AG04450 (cell line): ENCODE measurements around the gene PRR7. TPM values are rescaled to one million over a fixed set of nuclear protein-coding genes. Genes with fewer than 3 reads are reported as not detected.

Experiments
- CTCF ChIA-PET: fragments of 300-600, 350-600 bp; formaldehyde crosslinking; extraction: SDS; loops from one replicate; lab custom pipeline; 2022; ENCODE audit warnings: antibody characterized with exemption, inconsistent platforms; lab: Charles Lee
- POLR2A ChIA-PET: fragments of 350-600 bp; formaldehyde crosslinking; extraction: SDS; loops from one replicate; lab custom pipeline; 2021; ENCODE audit warnings: antibody characterized with exemption, inconsistent platforms; lab: Yijun Ruan, JAX
- DNase-seq: peaks from one replicate; pipeline ENCODE4 v3.0.0-alpha.2; 2011; ENCODE audit warnings: low read depth, low spot score
- H3K27ac ChIP-seq: one replicate; pipeline ENCODE4 v1.5.1; 2012; ENCODE audit warnings: low read depth, low read length, control low read depth
- H3K27me3 ChIP-seq: one replicate; pipeline ENCODE4 v1.6.0; 2012; ENCODE audit warnings: low read length; ENCODE audit not compliant: control insufficient read depth, insufficient read depth
- H3K4me3 ChIP-seq: 2 replicates; pipeline ENCODE4 v1.5.1; 2011; ENCODE audit warnings: mild to moderate bottlenecking, low read depth, low read length, control low read depth
- H3K9me3 ChIP-seq: 2 replicates; pipeline ENCODE4 v1.5.1; 2012; ENCODE audit warnings: low read length; ENCODE audit not compliant: control insufficient read depth, insufficient read depth
- CTCF ChIP-seq: IDR thresholded peaks from 2 replicates; pipeline ENCODE4 v1.5.1; 2011; ENCODE audit warnings: low read depth, low read length, control low read depth, inconsistent platforms
- polyA plus RNA-seq: library from polyadenylated mRNA; depleted of rRNA; stranded (reverse); fragments of >200 nt; gene quantifications from 2 replicates; pipeline ENCODE4 v1.2.3, GENCODE V29; 2011

PRR7 gene
- polyA plus RNA-seq, 1 experiment = 1.0 TPM

GRCh38 chr5:177465044-177465443 is 18.4 kb downstream of the PRR7 start:
- no peaks in the 10 kb centered on the region for H3K27me3 ChIP-seq
- CTCF ChIA-PET = interaction anchor here (0.7 to 2.2 kb wide), 4 partner anchors 10 to 94 kb away, joined by 3 to 9 read pairs (median 3); no protein-coding TSS in a partner anchor
- POLR2A ChIA-PET = no interaction called here
- peaks cover 12% of the 10 kb centered on the region for H3K9me3 ChIP-seq
- H3K27ac ChIP-seq = no peak overlapping the region
- TF ChIP-seq CTCF = no peak
- no peak overlapping the region for H3K4me3 ChIP-seq
- DNase-seq = no peak

GRCh38 chr5:177466861-177467260 is 20.2 kb downstream of the PRR7 start:
- H3K9me3 ChIP-seq = peaks cover 12% of the 10 kb centered on the region
- no peaks in the 10 kb centered on the region for H3K27me3 ChIP-seq
- CTCF ChIA-PET = interaction anchor here (2.2 kb wide), 1 partner anchor 12 kb away, joined by 9 read pairs; no protein-coding TSS in a partner anchor
- no peak overlapping the region for H3K27ac ChIP-seq
- TF ChIP-seq CTCF = no peak
- no peak overlapping the region for H3K4me3 ChIP-seq
- POLR2A ChIA-PET = interaction anchor here (3.4 kb wide), 1 partner anchor 9 kb away, joined by 20 read pairs; no protein-coding TSS in a partner anchor
- no peak for DNase-seq

GRCh38 chr5:177467436-177467835 is 20.8 kb downstream of the PRR7 start:
- no peak for DNase-seq
- Histone ChIP-seq H3K27me3 (no peaks in the 10 kb centered on the region), H3K9me3 (peaks cover 12% of the 10 kb centered on the region), H3K4me3 (no peak overlapping the region), H3K27ac (no peak overlapping the region)
- TF ChIP-seq CTCF = no peak
- POLR2A ChIA-PET = interaction anchor here (0.7 to 3.4 kb wide), 2 partner anchors 9 to 30 kb away, joined by 3 to 20 read pairs; partner anchors contain the start of gene PDLIM7
- CTCF ChIA-PET = interaction anchor here (0.6 to 3.3 kb wide), 3 partner anchors 10 to 83 kb away, joined by 3 to 13 read pairs (median 3); partner anchors contain the start of gene SLC34A1

- Histone ChIP-seq H3K4me3 (no peak overlapping the region), H3K9me3 (peaks cover 12% of the 10 kb centered on the region), H3K27ac (peak overlapping the region; percentile 52), H3K27me3 (no peaks in the 10 kb centered on the region)
- CTCF ChIA-PET = interaction anchor here (1.0 to 3.3 kb wide), 2 partner anchors 11 to 13 kb away, joined by 3 to 13 read pairs; no protein-coding TSS in a partner anchor
- no peak for DNase-seq
- POLR2A ChIA-PET = interaction anchor here (0.6 to 3.4 kb wide), 3 partner anchors 10 to 44 kb away, joined by 3 to 20 read pairs (median 3); partner anchors contain the start of gene PDLIM7
- no peak for TF ChIP-seq CTCF
Measured at GRCh38 chr5:177468329-177468684, 21.7 kb downstream of the PRR7 start.
